Activated CD4-positive, alpha-beta T cell treated with anti-CD3 and anti-CD28 coated beads, Interleukin-2, amount 50 U/mL, for 1 hour (primary cell): Measurements from ENCODE around the gene KRTAP10-10.

Experiments used
- DNase-seq: peaks from one replicate; pipeline ENCODE4 v3.0.0-alpha.2; 2020

The KRTAP10-10 gene

GRCh38 chr21:44686000-44686781, 49.0 kb downstream of the KRTAP10-10 start:
- DNase-seq = no peak

GRCh38 chr21:44686843-44687561, 49.8 kb downstream of the KRTAP10-10 start:
- no peak for DNase-seq

GRCh38 chr21:44687671-44688070, 50.5 kb downstream of the KRTAP10-10 start:
- no peak for DNase-seq
